Muscle of leg (tissue), 11 donors: Measurements from ENCODE around the gene PNLDC1. TPM values are rescaled to one million over a fixed set of nuclear protein-coding genes. Genes with fewer than 3 reads are reported as not detected.
"Not testable (repeated sequence)": the region's sequence is repeated elsewhere in the genome, so short reads cannot be mapped to it uniquely, and the experiment has no call there.

ENCODE experiments used
- DNase-seq: peaks from one replicate; pipeline ENCODE4 v3.0.0; 2013
- H3K27ac ChIP-seq: one replicate; pipeline ENCODE4 v1.5.1; 2013; ENCODE audit warnings: mild to moderate bottlenecking, low read length, control low read depth
- H3K27me3 ChIP-seq: one replicate; pipeline ENCODE4 v1.6.1; 2013; ENCODE audit warnings: low read length; ENCODE audit not compliant: control insufficient read depth, insufficient read depth
- H3K36me3 ChIP-seq: one replicate; pipeline ENCODE4 v1.6.1; 2013; ENCODE audit warnings: low read length; ENCODE audit not compliant: control insufficient read depth, insufficient read depth
- H3K4me1 ChIP-seq: one replicate; pipeline ENCODE4 v1.6.1; 2013; ENCODE audit warnings: low read length; ENCODE audit not compliant: control insufficient read depth, insufficient read depth
- H3K4me3 ChIP-seq: one replicate; pipeline ENCODE4 v1.5.1; 2013; ENCODE audit warnings: low read length, control low read depth
- H3K9me3 ChIP-seq: replicated peaks from 2 replicates; pipeline ENCODE4 v1.6.1; 2013; ENCODE audit warnings: low read depth, low read length; ENCODE audit not compliant: control insufficient read depth
- WGBS: methylation state at CpG from one replicate; pipeline ENCODE4 v1.1.5; 2013; ENCODE audit warnings: missing lambda C conversion rate; ENCODE audit not compliant: insufficient coverage; 5-methylcytosine and 5-hydroxymethylcytosine counted together
- polyA plus RNA-seq, 8 donors: library from polyadenylated mRNA; unstranded; fragments of 120-200 nt; gene quantifications; one replicate each; pipeline versions ENCODE4 v1.2.1 to v1.2.3, GENCODE V29; 2013; ENCODE audit warnings: inconsistent platforms in 1 of 8, low replicate concordance in 1 of 8; ENCODE audit not compliant: insufficient read length in 8 of 8, insufficient read depth in 1 of 8
- total RNA-seq: library from RNA; stranded (reverse); fragments of 120-200 nt; gene quantifications from one replicate; pipeline ENCODE4 v1.2.4, GENCODE V29; 2013

The PNLDC1 gene
- total and polyA plus RNA-seq, 9 donors: 0.19 to 0.49 (median 0.27) TPM

- no peak for DNase-seq
- 88% methylated on average over 9 of the region's 13 CpGs for WGBS
- H3K4me3 ChIP-seq: no peak overlapping the region
- H3K27ac ChIP-seq: no peak overlapping the region
- no peaks in the 10 kb centered on the region for H3K36me3 ChIP-seq
- no peaks in the 10 kb centered on the region for H3K4me1 ChIP-seq
- H3K9me3 ChIP-seq: peaks cover 3% of the 10 kb centered on the region
- no peaks in the 10 kb centered on the region for H3K27me3 ChIP-seq
Measured at GRCh38 chr6:159844737-159845645, 44.9 kb downstream of the PNLDC1 start.

GRCh38 chr6:159848552-159848951, 48.5 kb downstream of the PNLDC1 start:
- 96% methylated on average over 5 of the region's 5 CpGs for WGBS
- H3K36me3 ChIP-seq, H3K27me3 ChIP-seq, DNase-seq, H3K9me3 ChIP-seq, H3K27ac ChIP-seq, H3K4me3 ChIP-seq, H3K4me1 ChIP-seq: not testable (repeated sequence)

GRCh38 chr6:159849851-159850250, 49.8 kb downstream of the PNLDC1 start:
- not testable (repeated sequence) for H3K4me3 ChIP-seq, H3K4me1 ChIP-seq, DNase-seq, H3K9me3 ChIP-seq, H3K36me3 ChIP-seq, H3K27me3 ChIP-seq, H3K27ac ChIP-seq
- no CpG with 5 or more reads among the region's 1 CpG for WGBS

- Histone ChIP-seq H3K9me3 (peaks cover 6% of the 10 kb centered on the region), H3K36me3 (no peaks in the 10 kb centered on the region), H3K4me3 (no peak overlapping the region), H3K27ac (no peak overlapping the region), H3K4me1 (no peaks in the 10 kb centered on the region), H3K27me3 (no peaks in the 10 kb centered on the region)
- DNase-seq: no peak
- WGBS: 20% methylated on average over 1 of the region's 6 CpGs
Measured at GRCh38 chr6:159852877-159853276, 52.8 kb downstream of the PNLDC1 start.

- H3K27me3 ChIP-seq: no peaks in the 10 kb centered on the region
- H3K4me1 ChIP-seq: no peaks in the 10 kb centered on the region
- H3K9me3 ChIP-seq: peaks cover 3% of the 10 kb centered on the region
- H3K27ac ChIP-seq: no peak overlapping the region
- H3K4me3 ChIP-seq: no peak overlapping the region
- peak; percentile 69 for DNase-seq
- H3K36me3 ChIP-seq: no peaks in the 10 kb centered on the region
Measured at GRCh38 chr6:159853754-159854153, 53.7 kb downstream of the PNLDC1 start.

- H3K4me3 ChIP-seq: no peak overlapping the region
- H3K9me3 ChIP-seq: peaks cover 3% of the 10 kb centered on the region
- no peaks in the 10 kb centered on the region for H3K27me3 ChIP-seq
- H3K4me1 ChIP-seq: no peaks in the 10 kb centered on the region
- 95% methylated on average over 2 of the region's 3 CpGs for WGBS
- H3K27ac ChIP-seq: no peak overlapping the region
- H3K36me3 ChIP-seq: no peaks in the 10 kb centered on the region
- no peak for DNase-seq
Measured at GRCh38 chr6:159854959-159855358, 54.9 kb downstream of the PNLDC1 start.

- DNase-seq: no peak
- Histone ChIP-seq H3K27me3 (no peaks in the 10 kb centered on the region), H3K36me3 (no peaks in the 10 kb centered on the region), H3K9me3 (peaks cover 3% of the 10 kb centered on the region), H3K4me3 (no peak overlapping the region), H3K4me1 (no peaks in the 10 kb centered on the region), H3K27ac (no peak overlapping the region)
- no CpG with 5 or more reads among the region's 1 CpG for WGBS
Measured at GRCh38 chr6:159858259-159858658, 58.2 kb downstream of the PNLDC1 start.

- no peak for DNase-seq
- Histone ChIP-seq H3K4me1 (no peaks in the 10 kb centered on the region), H3K27me3 (no peaks in the 10 kb centered on the region), H3K27ac (no peak overlapping the region), H3K36me3 (no peaks in the 10 kb centered on the region), H3K4me3 (no peak overlapping the region), H3K9me3 (peaks cover 3% of the 10 kb centered on the region)
- no CpG with 5 or more reads among the region's 1 CpG for WGBS
Measured at GRCh38 chr6:159860482-159860881, 60.4 kb downstream of the PNLDC1 start.

- Histone ChIP-seq H3K27me3 (no peaks in the 10 kb centered on the region), H3K9me3 (peaks cover 2% of the 10 kb centered on the region), H3K4me1 (no peaks in the 10 kb centered on the region), H3K27ac (no peak overlapping the region), H3K36me3 (no peaks in the 10 kb centered on the region), H3K4me3 (no peak overlapping the region)
- WGBS: 80% methylated on average over 1 of the region's 5 CpGs
- DNase-seq: no peak
Measured at GRCh38 chr6:159862103-159862502, 62.0 kb downstream of the PNLDC1 start.

- not testable (repeated sequence) for H3K27me3 ChIP-seq, H3K4me3 ChIP-seq, H3K4me1 ChIP-seq, H3K27ac ChIP-seq, H3K36me3 ChIP-seq, H3K9me3 ChIP-seq
- 23% methylated on average over 4 of the region's 5 CpGs for WGBS
- DNase-seq: peak; percentile 88
Measured at GRCh38 chr6:159863341-159863740, 63.3 kb downstream of the PNLDC1 start.
